NCI-H146 treated with DMSO at 0.1 percent for 48 hours (cell line): ENCODE data around the gene RGS13.

Source experiments
- DNase-seq: peaks from one replicate; lab custom pipeline; 2025; ENCODE audit not compliant: unreplicated experiment; lab: John Stamatoyannopoulos, UW

RGS13 gene

GRCh38 chr1:192635939-192636338 is at the start of gene RGS13:
RGS13 (plus strand) TSS chr1:192636147; CDS start chr1:192644335, 8,188 bp downstream.
- DNase-seq, result no peak

GRCh38 chr1:192587386-192588266 is 48.3 kb upstream of the RGS13 start:
- no peak for DNase-seq

- no peak for DNase-seq
These were observed 47.4 kb upstream of the RGS13 start for GRCh38 chr1:192588546-192588945.

GRCh38 chr1:192589813-192590212 is 46.1 kb upstream of the RGS13 start:
- DNase-seq, result no peak

- DNase-seq, result no peak
These were observed 43.4 kb upstream of the RGS13 start for GRCh38 chr1:192592517-192592916.

GRCh38 chr1:192592981-192593708 is 42.8 kb upstream of the RGS13 start:
- DNase-seq, result no peak

GRCh38 chr1:192595299-192595698 is 40.6 kb upstream of the RGS13 start:
- DNase-seq, result no peak

GRCh38 chr1:192598589-192598988 is 37.4 kb upstream of the RGS13 start:
- no peak for DNase-seq

GRCh38 chr1:192600275-192600674 is 35.7 kb upstream of the RGS13 start:
- no peak for DNase-seq

- DNase-seq, result no peak
These were observed 34.8 kb upstream of the RGS13 start for GRCh38 chr1:192601143-192601542.

- no peak for DNase-seq
These were observed 34.4 kb upstream of the RGS13 start for GRCh38 chr1:192601567-192601966.

- DNase-seq, result no peak
These were observed 33.2 kb upstream of the RGS13 start for GRCh38 chr1:192602757-192603156.

GRCh38 chr1:192603218-192603787 is 32.6 kb upstream of the RGS13 start:
- DNase-seq, result no peak

GRCh38 chr1:192604979-192605620 is 30.8 kb upstream of the RGS13 start:
- DNase-seq, result no peak

- DNase-seq, result no peak
These were observed 27.3 kb upstream of the RGS13 start for GRCh38 chr1:192608671-192609070.

- DNase-seq, result no peak
These were observed 26.6 kb upstream of the RGS13 start for GRCh38 chr1:192609110-192610079.

GRCh38 chr1:192610112-192610889 is 25.6 kb upstream of the RGS13 start:
- DNase-seq, result peak; percentile 23

GRCh38 chr1:192615055-192615454 is 20.9 kb upstream of the RGS13 start:
- no peak for DNase-seq

- DNase-seq, result no peak
These were observed 15.8 kb upstream of the RGS13 start for GRCh38 chr1:192620071-192620635.
